Gastrocnemius medialis (tissue), 4 donors: Measurements from ENCODE around the gene ITPR2. TPM values are rescaled to one million over a fixed set of nuclear protein-coding genes. Genes with fewer than 3 reads are reported as not detected.
A peak's percentile ranks its signal among the peaks of the same experiment; 100 is the strongest.

Source experiments
- ATAC-seq, 2 donors: fragments of 150-250 bp; one replicate each; pipeline ENCODE4 v1.9.1; 2016
- DNase-seq, 2 donors: peaks; one replicate each; pipeline ENCODE4 v3.0.0-alpha.2; 2019
- H3K27ac ChIP-seq, 4 donors: fragments of 200-600 bp; sonication (generic); 1 replicate in 1 of 4; 2 replicates in 3 of 4; pipeline ENCODE4 v1.5.1; 2016 to 2018; ENCODE audit warnings: mild to moderate bottlenecking in 2 of 4, moderate library complexity in 1 of 4
- H3K27me3 ChIP-seq, 3 donors: fragments of 200-600 bp; sonication (generic) in 2 of 3; 1 replicate in 1 of 3; 2 replicates in 2 of 3; pipeline versions ENCODE4 v1.5.1 to v1.6.0; 2016 to 2019; ENCODE audit warnings: mild to moderate bottlenecking in 1 of 3, moderate library complexity in 1 of 3
- H3K36me3 ChIP-seq, 2 donors: fragments of 200-600 bp; sonication (generic) in 1 of 2; one replicate each; pipeline ENCODE4 v1.5.1; 2017 to 2018
- H3K4me1 ChIP-seq, 2 donors: fragments of 200-600 bp; sonication (generic) in 1 of 2; one replicate each; pipeline ENCODE4 v1.5.1; 2016 to 2017; ENCODE audit warnings: mild to moderate bottlenecking in 2 of 2
- H3K4me3 ChIP-seq, 4 donors: fragments of 200-600 bp; sonication (generic) in 3 of 4; 1 replicate in 1 of 4; 2 replicates in 3 of 4; pipeline ENCODE4 v1.5.1; 2016 to 2019; ENCODE audit warnings: mild to moderate bottlenecking in 2 of 4
- H3K9me3 ChIP-seq, 3 donors: fragments of 200-600 bp; sonication (generic) in 2 of 3; 1 replicate in 1 of 3; 2 replicates in 2 of 3; pipeline ENCODE4 v1.5.1; 2016 to 2019
- CTCF ChIP-seq, 5 experiments: fragments of 450-650 bp in 3 of 5; fragments of 200-600 bp in 2 of 5; sonication (generic) in 2 of 5; IDR thresholded peaks in 4 of 5; conservative IDR thresholded peaks in 1 of 5; 1 replicate in 4 of 5; 2 replicates in 1 of 5; pipeline ENCODE4 v1.5.1; 2016 to 2019; ENCODE audit warnings: antibody characterized with exemption in 5 of 5, mild to moderate bottlenecking in 3 of 5, moderate library complexity in 3 of 5
- POLR2A ChIP-seq, 2 donors: fragments of 450-650 bp; IDR thresholded peaks; one replicate each; pipeline ENCODE4 v1.6.1; 2017; ENCODE audit warnings: antibody characterized with exemption in 2 of 2, mild to moderate bottlenecking in 2 of 2, moderate library complexity in 2 of 2
- in situ Hi-C, 4 donors: fragments of 200-750 bp; cut with MboI; loops; one replicate each; pipeline versions ENCODE4 v1.15.0 to v1.8.0; 2017; ENCODE audit warnings: low sequenced_read_pairs in 4 of 4
- intact Hi-C: fragments of 100-400 bp; cut with DNase I; formaldehyde crosslinking; loops from one replicate; pipeline ENCODE4 v1.15.1; 2023; ENCODE audit warnings: low total_unique reads
- total RNA-seq, 4 donors: library from RNA; depleted of rRNA; stranded (reverse); fragments of >200 nt; gene quantifications; one replicate each; pipeline versions ENCODE4 v1.1.0 to v1.2.3, GENCODE V29; 2016

Gene ITPR2
- total RNA-seq, 4 donors from 2014 or later, result 3.8 to 23.8 (median 4.1) TPM

DNA sequence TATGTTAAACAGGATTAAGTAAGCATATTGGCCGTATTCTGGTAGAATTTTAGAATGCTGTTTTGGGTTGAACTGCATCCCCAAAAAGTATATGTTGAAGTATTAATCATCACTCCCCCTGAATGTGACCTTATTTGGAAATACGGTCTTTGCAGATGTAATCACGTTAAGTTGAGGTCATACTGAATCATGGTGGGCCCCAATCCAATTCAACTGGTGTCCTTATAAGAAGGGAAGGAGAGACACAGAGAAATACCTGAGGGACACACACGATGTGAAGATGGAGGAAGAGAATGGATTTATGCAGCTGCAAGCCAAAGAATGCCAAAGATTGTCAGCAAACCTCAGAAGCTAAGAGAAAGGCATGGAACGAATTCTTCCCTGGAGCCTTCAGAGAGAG, 268.6 kb downstream of the ITPR2 start:
- Histone ChIP-seq H3K4me1 (no peaks in the 10 kb centered on the region), H3K27me3 (no peaks in the 10 kb centered on the region), H3K9me3 (no peaks in the 10 kb centered on the region), H3K27ac (no peak overlapping the region), H3K4me3 (no peak overlapping the region), H3K36me3 (no peaks in the 10 kb centered on the region)
- TF ChIP-seq CTCF (IDR thresholded peaks at IDR 0.05 in 4 of 5, conservative IDR thresholded peaks at IDR 0.05 in 1 of 5) (no peak), POLR2A (IDR thresholded peaks at IDR 0.05) (no peak)
- DNase-seq (no peak), ATAC-seq (no peak)
- in situ Hi-C loops (no loop called here), intact Hi-C loops (no loop called here)

GRCh38 chr12:26563552-26563951, 269.4 kb downstream of the ITPR2 start:
- no peaks in the 10 kb centered on the region for H3K36me3 ChIP-seq
- TF ChIP-seq CTCF (IDR thresholded peaks at IDR 0.05 in 4 of 5, conservative IDR thresholded peaks at IDR 0.05 in 1 of 5), result no peak
- no peak for TF ChIP-seq POLR2A (IDR thresholded peaks at IDR 0.05)
- no peaks in the 10 kb centered on the region for H3K27me3 ChIP-seq
- DNase-seq, result no peak
- no peak overlapping the region for H3K27ac ChIP-seq
- no peak overlapping the region for H3K4me3 ChIP-seq
- no peak for ATAC-seq
- no peaks in the 10 kb centered on the region for H3K9me3 ChIP-seq
- no peaks in the 10 kb centered on the region for H3K4me1 ChIP-seq
- intact Hi-C loops (no loop called here), in situ Hi-C loops (no loop called here)

DNA sequence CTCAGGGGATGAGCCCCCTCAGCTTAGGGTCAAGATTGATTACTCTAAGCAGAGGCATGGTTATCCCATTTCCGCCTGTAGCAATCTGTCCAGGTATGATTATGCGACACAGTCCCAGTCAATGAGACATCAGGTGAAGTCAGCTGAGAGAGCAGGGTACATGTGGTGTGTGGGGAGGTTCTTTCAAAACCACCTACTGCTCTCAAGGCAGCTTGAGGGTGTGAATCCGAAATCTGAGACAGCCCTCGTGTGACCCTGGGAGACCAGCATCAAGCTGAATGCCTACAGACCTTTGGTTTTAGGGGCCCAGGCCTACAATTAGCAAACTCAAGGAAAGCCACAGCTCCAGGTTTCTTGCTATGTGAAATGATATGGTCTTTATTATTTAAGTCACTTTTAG, 275.7 kb downstream of the ITPR2 start:
- no peak for ATAC-seq
- H3K36me3 ChIP-seq, result no peaks in the 10 kb centered on the region
- in situ Hi-C loops, result no loop called here

GRCh38 chr12:26556916-26557315, 276.1 kb downstream of the ITPR2 start:
- H3K4me1 ChIP-seq, result no peaks in the 10 kb centered on the region
- no peaks in the 10 kb centered on the region for H3K36me3 ChIP-seq

More for the DNA sequence above, 275.7 kb downstream of the ITPR2 start:
- no peaks in the 10 kb centered on the region for H3K4me1 ChIP-seq
- DNase-seq, result no peak
- no peaks in the 10 kb centered on the region for H3K27me3 ChIP-seq
- intact Hi-C loops, result no loop called here
- no peaks in the 10 kb centered on the region for H3K9me3 ChIP-seq
- no peak overlapping the region for H3K4me3 ChIP-seq
- TF ChIP-seq POLR2A (IDR thresholded peaks at IDR 0.05), result no peak
- TF ChIP-seq CTCF (IDR thresholded peaks at IDR 0.05 in 4 of 5, conservative IDR thresholded peaks at IDR 0.05 in 1 of 5), result no peak
- no peak overlapping the region for H3K27ac ChIP-seq

DNA sequence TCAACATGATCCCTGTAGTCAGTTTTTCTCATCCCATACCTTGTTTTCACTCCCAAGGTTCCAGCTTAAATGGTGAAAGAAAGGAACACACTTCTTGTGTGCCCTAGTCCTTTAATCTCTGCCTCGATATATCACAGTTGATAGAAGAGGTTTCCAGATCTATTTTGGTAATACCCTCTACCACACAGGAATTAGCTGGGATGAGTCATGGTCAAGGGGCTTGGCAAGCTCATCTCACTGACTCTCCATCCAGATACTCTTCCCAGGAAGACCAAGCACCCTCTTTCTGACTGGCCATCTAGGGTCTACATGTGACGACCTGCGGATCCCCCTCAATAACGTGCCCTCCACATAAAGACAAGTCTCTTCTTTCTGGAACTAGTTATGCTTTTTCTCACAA, 277.9 kb downstream of the ITPR2 start:
- ATAC-seq (peak; percentile 66 to 68), DNase-seq (peak in 1 of 2 donors; percentile 15)
- in situ Hi-C loops (no loop called here), intact Hi-C loops (no loop called here)
- peak overlapping the region in 1 of 4 donors; percentile 11 for H3K27ac ChIP-seq
- no peaks in the 10 kb centered on the region for H3K4me1 ChIP-seq
- no peaks in the 10 kb centered on the region for H3K9me3 ChIP-seq
- H3K4me3 ChIP-seq, result no peak overlapping the region
- H3K36me3 ChIP-seq, result no peaks in the 10 kb centered on the region
- TF ChIP-seq POLR2A (IDR thresholded peaks at IDR 0.05), result no peak
- no peak for TF ChIP-seq CTCF (IDR thresholded peaks at IDR 0.05 in 4 of 5, conservative IDR thresholded peaks at IDR 0.05 in 1 of 5)
- H3K27me3 ChIP-seq, result no peaks in the 10 kb centered on the region

More at GRCh38 chr12:26556916-26557315, 276.1 kb downstream of the ITPR2 start:
- no peak for DNase-seq
- intact Hi-C loops, result no loop called here
- no peak for ATAC-seq
- H3K9me3 ChIP-seq, result no peaks in the 10 kb centered on the region
- no peak for TF ChIP-seq POLR2A (IDR thresholded peaks at IDR 0.05)
- H3K4me3 ChIP-seq, result no peak overlapping the region
- H3K27ac ChIP-seq, result no peak overlapping the region
- in situ Hi-C loops, result no loop called here
- no peaks in the 10 kb centered on the region for H3K27me3 ChIP-seq
